GM11168 (cell line): ENCODE results near the gene KCNH4.
"Not testable (repeated sequence)": the region's sequence is repeated elsewhere in the genome, so short reads cannot be mapped to it uniquely, and the experiment has no call there.

Experiments used
- in situ Hi-C: fragments of 300-500 bp; cut with MboI; formaldehyde crosslinking; loops from one replicate; pipeline ENCODE4 v1.12.0; 2022; ENCODE audit warnings: low sequenced_read_pairs; ENCODE audit not compliant: unreplicated experiment

KCNH4 gene

DNA sequence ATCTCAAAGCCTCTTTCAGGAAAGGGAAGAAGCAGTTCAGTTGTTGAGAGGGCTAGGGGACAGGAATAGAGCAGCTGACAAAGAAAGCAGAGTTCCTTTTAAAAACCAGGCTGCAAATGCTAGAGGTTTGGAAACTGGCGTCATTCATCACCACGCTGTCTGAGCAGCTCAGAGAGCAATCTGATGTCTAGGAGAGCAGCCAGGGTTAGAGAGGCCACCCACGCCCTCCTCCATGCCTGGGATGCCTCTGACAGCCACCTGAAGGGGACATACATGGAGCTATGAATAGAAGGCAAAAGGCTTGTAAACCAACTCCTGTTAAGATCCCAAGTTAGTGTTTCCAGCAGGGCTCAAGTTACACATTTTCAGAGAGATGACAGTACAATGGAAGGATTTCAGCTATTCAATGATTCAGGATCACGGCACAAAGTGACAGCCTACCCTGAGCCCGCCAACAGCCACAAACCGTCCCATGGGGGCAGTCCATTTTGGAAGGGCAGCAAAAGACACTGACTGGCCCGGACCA is 38.5 kb downstream of the KCNH4 start:
- in situ Hi-C loops = no loop called here

GRCh38 chr17:42141382-42141781 is 39.6 kb downstream of the KCNH4 start:
- in situ Hi-C loops = no loop called here

DNA sequence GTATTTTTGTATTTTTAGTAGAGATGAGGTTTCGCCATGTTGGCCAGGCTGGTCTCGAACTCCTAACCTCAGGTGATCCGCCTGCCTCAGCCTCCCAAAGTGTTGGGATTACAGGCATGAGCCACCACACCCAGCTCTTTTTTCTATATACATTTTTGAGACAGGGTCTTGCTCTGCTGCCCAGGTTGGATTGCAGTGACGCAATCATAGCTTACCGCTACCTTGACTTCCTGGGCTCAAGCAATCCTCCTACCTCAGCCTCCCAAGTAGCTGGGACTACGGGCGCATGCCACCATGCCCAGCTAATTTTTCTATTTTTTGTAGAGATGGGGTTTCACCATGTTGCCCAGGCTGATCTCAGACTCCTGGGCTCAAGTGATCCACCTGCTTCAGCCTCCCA is 40.3 kb downstream of the KCNH4 start:
- in situ Hi-C loops = not testable (repeated sequence)

GRCh38 chr17:42138749-42139492 is 42.0 kb downstream of the KCNH4 start:
- in situ Hi-C loops = no loop called here

GRCh38 chr17:42136654-42137051 is 44.3 kb downstream of the KCNH4 start:
- in situ Hi-C loops = no loop called here

DNA sequence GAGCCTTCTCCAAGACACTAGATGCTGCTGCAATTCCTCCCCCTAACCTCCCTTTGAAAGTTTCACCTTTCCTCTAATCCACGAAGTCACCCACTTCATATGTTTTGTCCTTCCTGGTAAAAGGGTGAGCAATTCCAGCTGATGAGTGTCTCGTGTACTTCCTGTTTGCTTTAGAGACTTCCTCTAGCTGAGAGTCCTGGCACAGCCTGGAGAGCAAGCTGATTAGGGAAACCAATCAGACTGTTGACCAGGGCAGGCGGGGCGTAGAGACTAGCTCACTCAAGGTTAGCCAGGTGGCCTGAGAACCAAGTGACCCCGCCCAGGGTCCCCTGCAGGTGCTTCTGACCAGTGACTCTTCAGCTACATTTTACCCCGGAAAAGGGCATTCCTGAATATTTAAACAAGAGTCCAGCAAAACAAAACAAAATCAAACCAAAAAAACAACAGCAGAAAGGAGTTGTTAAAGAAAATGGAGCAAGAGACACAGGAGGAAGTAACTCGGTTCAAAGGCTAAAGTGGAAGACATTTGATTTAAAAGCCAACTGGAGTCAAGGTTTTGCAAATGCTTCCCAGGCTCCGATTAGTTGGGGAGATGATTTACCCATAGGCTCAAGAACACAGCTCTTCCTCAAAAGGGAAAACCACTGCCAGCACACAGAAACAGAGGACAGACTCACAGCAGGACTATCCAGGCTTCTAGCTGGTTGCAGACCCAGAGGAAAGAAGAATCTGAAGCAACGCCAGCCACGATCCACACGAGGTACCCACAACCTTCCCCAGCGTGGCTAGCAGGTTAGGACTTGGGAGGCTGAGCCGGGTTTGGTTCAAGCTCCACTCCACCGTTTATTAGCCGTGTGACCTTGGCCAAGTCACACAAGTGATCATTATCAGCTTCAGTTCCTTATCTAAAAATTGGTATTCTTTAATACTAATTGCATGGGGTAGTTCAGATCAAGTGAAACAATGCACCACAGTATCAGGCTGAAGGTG is 45.0 kb downstream of the KCNH4 start:
- in situ Hi-C loops = no loop called here

GRCh38 chr17:42135151-42135550 is 45.8 kb downstream of the KCNH4 start:
- in situ Hi-C loops = no loop called here

DNA sequence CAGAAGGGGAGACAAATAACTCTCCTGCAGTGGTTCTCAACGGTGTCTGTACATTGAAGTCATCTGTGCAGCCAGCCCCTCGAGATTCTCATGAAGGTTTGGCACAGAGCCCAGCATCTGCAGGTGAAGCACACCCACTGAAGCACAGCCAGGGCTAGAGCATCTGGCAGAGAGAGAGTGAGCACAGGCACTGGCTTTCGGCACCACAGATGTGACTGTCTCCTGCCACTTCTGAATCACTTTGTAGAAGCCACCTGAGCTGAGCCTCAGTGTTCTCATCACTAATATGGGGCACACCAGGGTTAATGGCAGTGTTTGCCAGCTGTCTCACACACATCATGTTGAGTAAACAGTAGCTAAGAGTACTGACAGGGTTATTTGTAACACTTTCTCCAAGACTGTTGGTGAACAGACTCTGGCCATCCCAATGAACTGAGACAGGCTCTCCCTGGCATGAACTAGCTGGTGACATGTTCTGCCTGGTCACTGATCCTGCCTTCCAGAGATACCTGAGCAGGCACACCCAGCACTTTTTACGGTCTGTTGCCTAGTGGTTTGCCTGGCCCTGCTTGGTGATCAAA is 47.4 kb downstream of the KCNH4 start:
- in situ Hi-C loops = no loop called here

- in situ Hi-C loops = no loop called here
Observed at GRCh38 chr17:42132941-42133340, 48.0 kb downstream of the KCNH4 start.

GRCh38 chr17:42131981-42132432 is 48.9 kb downstream of the KCNH4 start:
- in situ Hi-C loops = no loop called here

GRCh38 chr17:42131232-42131631 is 49.7 kb downstream of the KCNH4 start:
- in situ Hi-C loops = no loop called here

DNA sequence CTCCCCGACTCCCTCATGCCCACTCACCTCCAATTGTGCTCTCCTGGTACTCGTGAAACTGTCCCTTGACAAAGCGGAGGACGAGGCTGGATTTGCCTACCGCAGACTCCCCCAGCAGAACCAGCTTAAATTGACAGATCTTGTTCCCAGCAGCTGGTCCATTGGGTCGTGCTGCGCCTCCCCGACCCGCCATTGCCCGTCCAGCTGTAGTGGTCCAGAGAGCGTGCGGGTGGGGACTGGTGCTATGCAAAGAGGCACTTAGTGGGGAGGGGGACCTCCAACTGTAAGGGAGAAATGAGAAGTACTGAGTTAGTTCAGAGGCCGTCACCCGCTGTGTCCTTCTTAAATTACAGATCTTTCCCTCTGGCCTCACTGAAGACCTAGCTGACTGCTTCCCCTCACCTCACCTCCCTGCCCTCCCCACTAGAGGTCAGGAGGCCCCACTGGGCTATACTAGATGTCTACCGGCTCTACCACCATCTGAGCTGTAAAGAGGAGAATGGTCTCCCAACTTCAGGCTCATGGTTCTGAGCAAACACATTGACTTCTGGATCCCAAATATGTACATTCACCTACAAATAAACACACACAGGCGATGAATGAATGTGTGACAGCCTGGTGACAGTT is 50.5 kb downstream of the KCNH4 start:
- in situ Hi-C loops = no loop called here

GRCh38 chr17:42129109-42129837 is 51.7 kb downstream of the KCNH4 start:
- in situ Hi-C loops = no loop called here

GRCh38 chr17:42127414-42127813 is 53.5 kb downstream of the KCNH4 start:
- in situ Hi-C loops = no loop called here

GRCh38 chr17:42126836-42127235 is 54.1 kb downstream of the KCNH4 start:
- in situ Hi-C loops = no loop called here

DNA sequence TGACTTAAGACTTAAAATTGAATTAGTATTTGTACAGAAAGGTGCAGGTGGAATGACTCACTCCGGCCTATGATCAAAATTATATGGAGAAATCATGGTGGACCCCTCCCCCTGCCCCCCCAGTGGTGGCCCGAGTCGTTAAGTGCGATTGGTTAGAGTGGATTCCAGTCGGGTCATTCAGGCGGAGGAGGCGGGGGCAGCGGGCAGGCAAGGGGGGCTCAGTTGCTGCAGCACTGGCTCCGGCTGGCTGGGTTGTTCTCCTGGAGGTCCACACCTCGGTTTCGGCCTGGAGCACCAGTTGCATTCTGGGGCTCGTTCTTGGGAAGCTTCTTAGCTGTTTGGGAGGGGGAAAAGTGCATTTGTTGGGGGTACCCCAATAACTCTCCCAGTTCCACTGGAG is 55.4 kb downstream of the KCNH4 start:
- in situ Hi-C loops = no loop called here

DNA sequence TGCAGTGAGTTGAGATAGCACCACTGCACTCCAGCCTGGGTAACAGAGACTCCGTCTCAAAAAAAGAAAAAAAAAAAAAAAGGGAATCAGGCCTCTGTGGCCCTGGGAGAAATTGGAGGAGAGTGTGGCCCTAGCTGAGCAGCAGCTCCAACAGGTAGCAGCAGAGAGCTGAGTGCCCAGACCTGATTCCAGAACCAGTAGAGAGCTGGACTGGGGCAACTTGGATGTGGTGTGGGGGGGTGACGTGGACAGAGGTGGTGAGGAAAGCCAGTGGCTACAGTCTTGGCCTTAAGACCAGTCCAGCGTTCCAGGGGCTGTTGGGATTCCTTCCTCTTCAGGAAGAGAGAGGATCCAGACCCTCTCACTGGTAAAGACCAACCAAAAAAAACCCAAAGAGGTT is 56.7 kb downstream of the KCNH4 start:
- in situ Hi-C loops = no loop called here

DNA sequence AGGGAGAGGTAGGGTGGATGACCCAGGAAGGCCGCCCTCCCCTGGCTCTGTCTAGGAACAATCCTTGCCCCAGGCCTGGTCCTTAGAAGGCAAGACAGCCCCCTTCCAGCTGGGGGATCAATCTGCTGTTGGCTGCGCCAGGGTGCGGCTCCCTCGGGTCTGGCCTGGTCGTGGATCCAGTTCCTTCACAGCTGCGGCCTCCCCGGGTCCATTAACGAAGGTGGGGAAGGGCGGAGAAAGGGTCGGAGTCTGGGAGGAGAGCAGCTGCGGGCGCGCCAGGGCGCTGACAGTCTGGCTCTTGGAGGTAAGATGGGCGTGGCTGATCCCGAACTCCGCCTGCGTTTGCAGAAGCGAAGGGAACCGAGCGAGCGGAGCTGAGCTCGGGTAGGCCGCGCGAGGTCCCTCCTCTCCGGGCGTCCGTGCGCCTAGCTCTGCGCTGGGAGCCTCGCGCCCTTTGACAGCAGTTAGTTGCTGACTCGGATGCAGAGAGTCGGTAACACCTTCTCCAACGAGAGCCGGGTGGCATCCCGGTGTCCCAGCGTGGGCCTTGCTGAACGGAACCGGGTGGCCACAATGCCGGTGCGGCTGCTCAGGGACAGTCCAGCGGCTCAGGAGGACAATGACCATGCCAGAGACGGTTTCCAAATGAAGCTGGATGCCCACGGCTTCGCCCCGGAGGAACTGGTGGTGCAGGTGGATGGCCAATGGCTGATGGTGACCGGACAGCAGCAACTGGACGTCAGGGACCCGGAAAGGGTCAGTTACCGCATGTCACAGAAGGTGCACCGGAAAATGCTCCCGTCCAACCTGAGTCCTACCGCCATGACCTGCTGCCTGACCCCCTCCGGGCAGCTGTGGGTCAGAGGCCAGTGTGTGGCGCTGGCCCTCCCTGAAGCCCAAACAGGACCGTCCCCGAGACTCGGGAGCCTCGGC is 58.3 kb downstream of the KCNH4 start, which contains the start of gene HSPB9:
TSS of gene HSPB9 (plus strand) at position 434 of the 933 bp plus-strand sequence. CDS start at position 481, 47 bp downstream.
- in situ Hi-C loops = no loop called here
